Retina (tissue), 1 donor: Measurements from ENCODE around the gene HEBP2.
A peak's percentile ranks its signal among the peaks of the same experiment; 100 is the strongest.
"Not testable (repeated sequence)": the region's sequence is repeated elsewhere in the genome, so short reads cannot be mapped to it uniquely, and the experiment has no call there.

Experiments
- DNase-seq: peaks from one replicate; pipeline ENCODE4 v3.0.0-alpha.2; 2016

Gene HEBP2, protein sequence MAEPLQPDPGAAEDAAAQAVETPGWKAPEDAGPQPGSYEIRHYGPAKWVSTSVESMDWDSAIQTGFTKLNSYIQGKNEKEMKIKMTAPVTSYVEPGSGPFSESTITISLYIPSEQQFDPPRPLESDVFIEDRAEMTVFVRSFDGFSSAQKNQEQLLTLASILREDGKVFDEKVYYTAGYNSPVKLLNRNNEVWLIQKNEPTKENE

DNA sequence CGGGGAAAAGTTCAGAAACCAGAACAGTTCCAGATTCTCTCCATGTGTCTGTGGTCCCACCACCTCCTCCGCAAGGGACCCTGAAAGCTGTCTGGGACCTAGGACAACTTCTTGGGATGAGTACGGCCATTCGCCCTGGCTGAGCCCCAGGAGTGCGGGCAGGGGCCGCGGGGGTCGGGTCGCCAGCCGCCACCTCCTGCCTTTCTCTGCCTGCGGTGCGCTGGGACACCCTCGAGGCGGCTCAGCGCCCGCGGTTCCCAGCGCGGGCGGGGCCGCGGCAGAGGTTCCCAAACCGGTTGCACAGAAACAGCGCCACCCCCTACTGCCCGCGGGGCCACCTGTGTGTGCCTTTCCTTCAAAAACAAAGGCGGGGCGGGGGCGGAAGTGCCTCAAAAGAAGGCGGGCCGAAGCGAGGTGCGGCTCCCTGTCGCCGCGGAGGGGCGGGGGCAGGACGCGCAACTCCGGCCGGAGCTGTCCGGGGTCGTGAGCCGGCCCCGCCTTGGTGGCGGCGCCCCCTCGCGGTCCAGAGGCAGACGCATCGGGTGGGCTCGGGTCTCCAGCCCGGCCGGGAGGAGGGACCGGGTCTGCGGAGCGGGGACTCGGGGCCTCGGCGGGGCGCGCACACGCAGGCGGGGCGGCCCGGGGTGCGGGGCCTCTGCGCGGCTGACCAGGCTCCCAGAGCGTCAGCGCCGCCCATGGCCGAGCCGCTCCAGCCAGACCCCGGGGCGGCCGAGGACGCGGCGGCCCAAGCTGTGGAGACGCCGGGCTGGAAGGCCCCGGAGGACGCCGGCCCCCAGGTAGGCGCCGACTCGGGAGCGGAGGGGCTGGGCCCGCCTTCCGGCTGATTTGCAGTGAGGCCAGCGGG, at the start of gene HEBP2:
HEBP2 (plus strand) TSS at position 423 of the 865 bp plus-strand sequence; CDS start at position 696, 273 bp downstream.
- peak; percentile 92 for DNase-seq

DNA sequence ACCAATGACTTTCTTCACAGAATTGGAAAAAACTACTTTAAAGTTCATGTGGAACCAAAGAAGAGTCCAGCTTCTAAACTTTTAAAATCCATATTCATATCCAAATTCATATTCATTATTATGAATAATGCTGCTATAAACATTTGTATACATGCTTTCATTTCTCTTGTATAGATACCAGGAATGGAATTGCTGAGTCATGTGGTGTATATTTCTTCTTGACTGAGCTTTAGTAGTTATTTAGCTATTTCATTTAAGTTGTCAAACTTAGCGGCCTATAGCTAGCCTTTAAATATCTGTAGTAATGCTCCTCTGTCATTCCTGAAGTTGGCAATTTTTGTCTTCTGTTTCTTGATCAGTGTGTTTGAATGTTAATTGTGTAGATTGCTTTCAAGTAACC, 46.1 kb upstream of the HEBP2 start:
- no peak for DNase-seq

DNA sequence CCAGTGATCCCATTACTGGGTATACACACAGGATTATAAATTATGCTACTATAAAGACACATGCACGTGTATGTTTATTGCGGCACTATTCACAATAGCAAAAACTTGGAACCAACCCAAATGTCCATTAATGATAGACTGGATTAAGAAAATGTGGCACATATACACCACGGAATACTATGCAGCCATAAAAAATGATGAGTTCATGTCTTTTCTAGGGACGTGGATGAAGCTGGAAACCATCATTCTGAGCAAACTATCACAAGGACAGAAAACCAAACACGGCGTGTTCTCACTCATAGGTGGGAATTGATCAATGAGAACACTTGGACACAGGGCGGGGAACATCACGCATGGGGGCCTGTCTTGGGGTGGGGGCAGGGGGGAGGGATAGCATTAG, 35.3 kb upstream of the HEBP2 start:
- not testable (repeated sequence) for DNase-seq

DNA sequence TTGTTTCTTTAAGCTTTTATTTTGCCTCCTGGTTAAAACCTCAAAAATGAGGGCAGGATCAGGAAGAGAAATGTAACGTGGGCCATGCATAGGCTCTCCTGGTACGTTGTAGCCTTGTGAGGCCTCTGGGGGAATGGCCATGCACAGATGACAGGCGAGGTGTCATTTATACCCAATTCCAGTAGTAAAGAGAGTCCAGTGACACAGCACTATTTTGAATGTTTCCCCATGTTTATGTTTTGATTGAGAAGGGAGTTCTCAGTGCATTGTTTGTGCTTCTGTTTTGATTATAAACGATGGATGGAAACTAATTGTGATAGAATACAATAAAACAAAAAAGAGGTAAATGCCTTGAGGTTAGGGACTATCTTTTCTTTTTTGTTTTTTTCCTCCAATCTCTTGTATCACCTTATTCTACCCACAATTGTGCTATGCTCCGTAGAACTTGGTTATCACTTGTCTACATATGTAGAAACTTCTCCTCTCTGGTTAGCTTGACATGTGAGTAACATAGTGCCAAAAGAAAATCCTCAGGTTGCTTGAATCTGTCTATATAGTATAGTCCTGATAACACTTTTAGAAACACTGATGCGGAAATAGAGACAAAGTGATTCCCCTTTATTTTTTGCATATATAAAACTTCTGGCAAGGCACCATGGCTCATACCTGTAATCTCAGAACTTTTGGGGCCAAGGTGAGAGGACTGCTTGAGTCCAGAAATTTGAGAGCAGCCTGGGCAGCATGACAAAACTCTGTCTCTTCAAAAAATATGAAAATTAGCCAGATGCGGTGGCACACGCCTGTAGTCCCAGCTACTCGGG, 33.2 kb upstream of the HEBP2 start:
- DNase-seq, result no peak

DNA sequence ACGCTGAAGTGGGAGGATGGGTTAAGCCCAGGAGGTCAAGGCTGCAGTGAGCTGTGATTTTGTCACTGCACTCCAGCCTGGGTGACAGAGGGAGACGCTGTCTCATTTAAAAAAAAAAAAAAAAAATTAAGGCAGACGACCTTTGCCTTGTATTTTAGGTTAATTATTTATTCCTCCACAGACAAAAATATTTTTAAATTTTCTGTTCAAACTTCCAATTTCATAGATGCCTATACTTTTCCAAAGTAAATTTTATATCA, 32.6 kb upstream of the HEBP2 start:
- peak; percentile 20 for DNase-seq

DNA sequence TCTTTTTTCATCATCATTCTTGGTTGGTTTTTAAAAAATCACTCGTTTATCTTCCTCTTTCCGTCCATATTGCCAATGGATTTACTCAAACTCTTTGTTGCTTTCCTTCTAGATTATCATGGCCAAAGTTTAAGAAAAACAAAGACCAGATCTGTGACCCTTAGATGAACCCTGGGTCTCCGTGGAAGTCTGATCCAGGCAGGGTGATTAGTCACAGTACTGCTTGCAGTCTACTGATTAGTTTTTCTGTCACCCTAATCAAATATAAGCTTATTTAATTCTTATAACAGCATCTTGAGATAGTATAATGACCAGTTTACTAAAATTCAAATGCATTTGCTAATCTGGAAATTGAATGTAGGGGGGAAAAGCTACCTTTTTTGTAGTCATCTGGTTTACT, 32.3 kb upstream of the HEBP2 start:
- peak; percentile 21 for DNase-seq

DNA sequence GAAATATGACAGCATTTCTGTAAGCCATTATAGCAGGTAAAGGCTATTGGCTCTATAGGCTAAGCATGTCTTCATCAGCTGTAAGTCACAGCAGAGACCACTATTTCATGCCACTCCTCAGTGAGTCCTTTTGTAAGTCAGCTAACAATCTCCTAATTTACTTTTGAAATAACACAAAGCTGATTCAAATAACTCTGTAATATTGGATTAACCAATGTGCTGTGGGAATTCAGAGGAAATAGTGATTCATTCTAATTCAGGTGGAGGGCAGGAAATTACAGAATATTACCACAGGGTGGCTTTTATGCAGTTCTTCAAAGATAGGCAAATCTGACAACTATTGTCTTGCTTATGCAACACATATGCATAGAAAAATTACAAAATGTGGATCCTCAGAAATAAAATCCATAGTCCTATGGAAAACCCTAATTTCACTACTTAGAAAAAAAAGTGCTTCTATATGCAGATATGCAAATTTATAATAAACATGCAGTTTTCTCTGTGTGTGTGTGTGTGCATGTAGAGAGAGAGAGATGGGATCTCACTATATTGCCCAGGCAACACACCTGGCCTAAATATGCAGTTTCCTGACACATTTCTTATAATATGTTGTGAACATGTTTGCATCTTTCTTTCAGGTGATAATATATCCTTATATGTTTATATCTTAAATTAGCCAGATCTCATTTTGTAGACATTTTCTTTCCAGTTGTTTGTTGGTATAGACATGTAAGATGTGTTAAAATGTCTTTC, 31.1 kb upstream of the HEBP2 start:
- no peak for DNase-seq

DNA sequence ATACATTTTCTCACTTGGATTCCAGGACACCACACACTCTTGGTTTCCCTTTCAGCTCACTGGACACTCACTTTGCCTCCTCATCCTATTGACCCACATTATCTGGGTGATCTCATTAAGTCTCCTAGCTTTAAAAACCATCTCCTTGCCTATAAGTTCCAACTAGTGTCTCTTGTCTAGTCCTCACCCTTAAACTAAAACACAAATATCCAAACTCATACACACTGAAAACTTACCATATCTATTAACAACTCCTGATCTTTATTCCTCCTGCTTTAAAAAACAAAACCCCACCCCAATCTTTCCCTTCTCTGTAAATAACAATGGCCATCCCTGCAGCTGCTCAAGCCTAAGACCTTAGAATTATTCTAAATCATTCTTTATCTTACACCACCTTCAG, 29.8 kb upstream of the HEBP2 start:
- DNase-seq, result no peak

DNA sequence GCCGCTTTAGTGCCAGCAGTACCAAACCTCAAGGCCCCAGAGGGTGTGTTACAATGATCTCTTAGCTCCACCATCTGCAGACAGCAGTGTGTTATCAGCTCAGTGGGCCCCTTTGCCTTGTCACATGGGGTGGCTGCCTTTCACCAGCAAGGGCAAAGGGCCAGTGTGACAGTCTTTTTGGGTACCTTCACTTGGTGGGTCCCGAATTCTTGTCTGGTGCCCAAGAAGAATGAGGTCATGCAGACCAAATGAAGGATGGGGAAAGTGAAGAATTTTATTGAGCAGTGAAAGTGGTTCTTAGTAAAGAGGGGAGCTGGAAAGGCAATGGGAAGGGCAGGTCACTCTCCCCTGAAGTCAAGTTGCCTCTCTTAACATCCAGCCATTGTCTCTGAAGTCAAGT, 29.2 kb upstream of the HEBP2 start:
- no peak for DNase-seq

DNA sequence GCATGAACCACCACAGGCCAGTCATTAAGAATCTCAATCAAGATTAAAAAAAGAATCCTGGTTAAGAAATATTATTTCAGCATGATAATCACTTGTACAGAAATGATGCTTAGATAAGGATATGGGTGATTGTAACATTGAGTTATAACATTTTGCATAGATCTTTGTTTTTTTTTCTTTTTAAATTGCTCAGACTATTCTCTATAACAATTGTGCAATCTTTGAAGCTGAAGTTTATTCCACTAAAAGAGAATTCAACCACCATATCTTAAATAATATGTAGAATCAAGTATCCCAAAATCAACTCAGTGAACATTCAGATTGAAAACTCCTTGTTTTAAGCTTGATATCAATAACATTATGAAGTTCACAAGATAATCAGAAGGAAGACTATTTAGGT, 27.0 kb upstream of the HEBP2 start:
- DNase-seq, result no peak

DNA sequence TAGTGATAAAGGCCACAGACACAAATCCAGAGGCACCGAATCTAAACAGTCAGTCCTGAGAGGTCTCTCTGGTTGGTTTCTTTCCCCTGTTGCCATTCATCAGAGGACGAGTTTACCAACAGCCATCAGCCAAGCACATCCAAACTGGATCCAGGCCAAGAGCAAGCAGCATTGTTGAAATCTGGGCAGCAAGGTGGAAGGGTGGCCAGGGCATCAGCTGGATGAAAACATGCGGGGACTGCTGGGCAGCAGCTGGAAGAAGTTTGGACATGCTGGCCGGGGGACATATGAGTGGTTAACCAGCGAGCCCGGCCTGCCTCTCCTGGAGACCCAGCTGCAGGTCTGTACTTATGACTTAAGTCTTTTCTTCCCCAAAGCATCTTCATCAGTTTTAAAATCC, 26.2 kb upstream of the HEBP2 start, which contains the start of gene SMIM28:
SMIM28 (plus strand) TSS at position 62 of the 400 bp plus-strand sequence; CDS start at position 230, 168 bp downstream.
- DNase-seq, result no peak

DNA sequence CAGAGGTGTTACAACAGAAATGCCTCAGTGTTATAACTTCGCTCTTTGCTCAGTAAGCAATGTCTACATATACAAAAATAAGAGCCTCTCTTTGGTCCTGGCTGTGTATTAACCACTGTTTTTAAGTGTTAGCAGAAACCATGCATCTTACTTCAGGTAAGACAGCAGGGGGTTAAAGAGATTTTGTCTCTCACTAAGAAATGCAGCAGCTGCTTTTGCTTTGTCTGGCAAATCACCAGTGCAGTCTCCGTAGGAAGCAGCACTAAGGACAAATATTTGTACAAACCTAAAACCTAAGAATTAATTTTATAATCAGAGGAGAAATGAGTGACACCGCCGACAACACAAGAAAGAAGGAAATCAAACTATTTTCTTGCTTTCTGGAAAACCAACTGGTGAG, 25.6 kb upstream of the HEBP2 start:
- DNase-seq, result no peak

DNA sequence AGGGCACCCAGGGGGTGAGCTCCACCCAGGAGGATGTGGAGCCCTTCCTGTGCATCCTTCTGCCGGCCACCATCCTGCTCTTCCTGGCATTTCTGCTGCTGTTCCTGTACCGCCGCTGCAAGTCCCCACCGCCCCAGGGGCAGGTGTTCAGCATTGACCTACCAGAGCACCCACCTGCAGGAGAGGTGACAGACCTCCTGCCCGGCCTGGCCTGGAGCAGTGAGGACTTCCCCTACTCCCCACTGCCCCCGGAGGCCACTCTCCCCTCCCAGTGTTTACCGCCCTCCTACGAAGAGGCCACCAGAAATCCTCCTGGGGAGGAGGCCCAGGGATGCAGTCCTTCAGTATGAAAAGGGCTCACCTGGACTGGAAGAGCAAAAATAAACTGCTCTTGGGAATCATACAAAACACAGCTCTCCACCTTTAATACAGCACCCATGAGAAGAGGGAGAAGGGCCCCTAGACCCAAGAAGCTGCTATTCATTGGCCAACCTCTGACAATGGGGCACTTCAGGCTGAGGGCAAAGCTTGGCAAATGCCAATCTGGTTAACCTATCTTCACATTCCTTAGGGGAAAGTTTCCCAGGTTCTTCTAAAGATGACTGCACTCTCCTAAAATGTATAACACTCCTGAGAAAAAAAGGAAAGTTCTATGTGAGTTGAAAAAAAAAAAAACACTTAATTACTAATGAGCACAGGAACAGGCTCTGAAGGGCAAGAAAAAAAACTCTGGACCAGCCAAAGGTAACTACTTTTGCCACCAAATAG, 21.3 kb upstream of the HEBP2 start:
- DNase-seq, result no peak

DNA sequence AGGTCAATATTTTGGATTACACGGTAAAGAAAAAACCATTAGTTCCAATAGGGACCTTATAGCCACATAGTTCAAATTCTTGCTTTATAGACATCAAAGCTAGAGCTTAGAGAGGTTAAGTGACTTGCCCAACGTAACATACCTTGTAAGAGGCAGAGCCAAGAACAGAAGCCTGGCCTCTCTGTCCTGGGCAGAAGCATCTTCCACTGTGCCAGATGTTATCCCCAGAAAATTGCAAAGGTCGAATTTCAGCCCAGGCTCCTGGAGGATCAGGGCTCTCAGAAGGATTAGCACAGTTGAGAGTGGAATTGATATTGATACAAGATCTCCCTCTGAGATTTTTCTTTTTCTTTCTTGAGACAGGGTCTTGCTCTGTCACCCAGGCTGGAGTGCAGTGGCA, 20.2 kb upstream of the HEBP2 start:
- no peak for DNase-seq

DNA sequence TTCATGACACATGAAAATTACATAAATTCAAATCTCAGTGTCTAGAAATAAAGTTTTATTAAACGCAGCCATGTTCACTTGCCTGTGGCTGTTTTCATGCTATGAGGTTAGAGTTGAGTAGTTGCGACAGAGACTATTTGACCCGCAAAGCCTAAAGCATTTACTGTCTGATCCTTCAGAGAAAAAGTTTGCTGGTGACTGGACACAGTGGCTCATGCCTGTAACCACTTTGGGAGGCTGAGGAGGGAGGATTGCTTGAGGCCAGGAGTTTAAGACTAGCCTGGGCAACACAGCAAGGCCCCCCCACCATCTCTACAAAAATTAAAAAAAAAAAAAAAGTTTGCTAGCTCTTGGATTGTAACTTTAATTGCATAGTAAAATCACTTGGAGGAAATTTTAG, 17.1 kb upstream of the HEBP2 start:
- no peak for DNase-seq

DNA sequence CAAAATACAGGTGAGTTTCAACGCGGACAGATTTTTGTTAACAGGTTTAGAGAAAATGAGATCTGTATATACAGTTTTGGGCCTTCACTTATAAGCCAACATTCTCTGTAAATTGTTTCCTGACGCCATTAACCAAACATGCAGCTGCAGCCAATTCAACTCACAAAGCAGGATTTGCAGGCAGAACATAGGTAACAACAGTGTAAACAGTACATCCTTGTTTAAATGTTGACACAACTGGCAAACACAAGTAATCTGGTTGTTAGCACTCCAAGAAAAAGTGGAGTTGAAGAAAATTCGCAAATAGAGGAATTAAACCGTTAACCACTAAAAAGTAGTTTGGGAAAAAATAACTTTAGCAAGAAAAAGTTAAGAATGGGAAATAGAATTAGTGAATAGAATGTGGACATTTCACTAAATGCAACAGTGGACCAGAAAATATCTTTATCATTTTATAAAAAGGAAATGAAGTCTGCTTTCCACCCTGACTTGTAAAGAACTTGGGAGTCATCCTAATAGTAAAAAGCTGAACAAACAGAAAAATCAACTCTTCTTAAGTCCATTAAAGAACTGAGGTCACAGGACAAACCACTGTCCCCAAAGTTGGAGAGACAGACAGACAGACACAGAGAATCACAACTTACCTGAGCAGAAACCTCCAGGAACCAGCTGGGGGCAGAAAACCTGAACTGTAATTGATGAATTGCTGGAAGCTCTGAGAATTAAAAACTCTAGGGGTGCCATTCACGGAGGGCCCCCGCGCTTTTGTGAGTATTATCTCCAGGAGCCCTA, 16.2 kb upstream of the HEBP2 start:
- no peak for DNase-seq

DNA sequence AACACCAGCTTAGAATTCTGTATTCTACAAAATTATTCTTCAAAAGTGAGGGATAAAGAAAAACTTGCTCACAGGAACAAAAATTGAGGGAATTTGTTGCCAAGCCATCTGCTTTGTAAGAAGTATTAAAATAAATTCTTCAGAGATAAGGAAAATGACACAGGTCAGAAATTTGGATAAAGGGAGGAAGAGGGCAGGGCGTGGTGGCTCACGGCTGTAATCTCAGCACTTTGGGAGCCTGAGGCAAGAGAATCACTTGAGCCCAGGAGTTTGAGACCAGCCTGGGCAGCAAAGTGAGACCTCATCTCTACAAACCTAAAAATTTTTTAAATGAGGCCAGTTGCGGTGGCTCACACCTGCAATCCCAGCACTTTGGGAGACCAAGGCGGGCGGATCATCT, 14.5 kb upstream of the HEBP2 start:
- no peak for DNase-seq

DNA sequence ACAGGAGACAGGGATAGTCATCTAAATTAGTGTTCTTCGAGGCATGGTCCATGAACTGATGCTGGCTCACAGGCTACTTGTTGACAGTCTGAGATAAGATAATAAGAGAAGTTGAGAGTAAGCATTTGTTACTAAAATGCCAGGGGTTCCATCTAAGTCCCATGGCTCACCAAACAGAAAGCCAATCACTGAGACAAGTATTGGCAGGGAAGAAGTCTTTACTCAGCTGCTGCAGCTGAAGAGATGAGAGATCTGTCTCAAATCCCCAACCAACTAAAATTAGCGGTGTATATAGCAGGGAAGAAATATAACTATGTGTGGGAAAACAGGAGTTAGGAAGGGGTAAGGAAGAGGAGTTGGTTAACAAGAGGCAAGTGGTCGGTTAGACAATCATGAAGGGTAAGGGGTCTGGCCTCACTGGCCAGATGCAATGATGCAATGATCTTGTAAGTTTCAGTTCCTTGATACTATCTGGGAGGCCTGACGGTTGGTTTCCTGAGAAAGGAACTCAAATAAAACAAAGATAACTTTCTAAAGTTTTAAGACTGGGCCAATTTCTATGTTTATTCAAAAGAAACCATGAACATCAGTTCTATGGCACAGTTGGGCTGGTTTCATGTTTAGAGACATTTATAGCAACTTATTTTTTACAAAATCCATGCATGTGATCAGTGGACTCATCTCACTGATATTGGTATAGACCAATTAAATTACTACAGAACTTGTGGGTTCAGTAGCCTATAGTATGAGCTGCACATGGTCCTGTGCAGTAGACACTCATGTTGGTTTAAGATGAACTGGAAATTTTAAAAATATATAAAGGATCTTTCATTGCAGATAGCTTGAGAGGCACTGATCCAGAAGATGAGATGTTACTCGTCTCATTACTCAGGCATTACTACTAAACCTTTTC, 9.9 kb upstream of the HEBP2 start:
- DNase-seq, result no peak

DNA sequence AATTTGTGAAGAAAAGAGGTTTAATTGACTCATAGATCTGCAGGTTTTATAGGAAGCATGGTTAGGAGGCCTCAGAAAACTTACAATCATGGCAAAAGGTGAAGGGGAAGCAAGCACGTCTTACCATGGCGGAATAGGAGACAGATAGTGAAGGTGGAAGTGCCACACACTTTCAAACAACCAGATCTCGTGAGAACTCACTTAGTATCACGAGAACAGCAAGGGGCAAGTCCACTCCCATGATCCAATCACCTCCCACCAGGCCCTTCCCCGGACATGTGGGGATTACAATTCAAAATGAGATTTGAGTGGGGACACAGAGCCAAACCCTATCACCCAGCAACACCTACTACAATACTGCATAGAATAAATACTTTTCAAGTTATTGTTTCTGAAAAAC, 7.3 kb upstream of the HEBP2 start:
- no peak for DNase-seq
